Esophagus muscularis mucosa (tissue), 4 donors: ENCODE results near the gene IRX5. TPM values are rescaled to one million over a fixed set of nuclear protein-coding genes. Genes with fewer than 3 reads are reported as not detected.

ENCODE experiments used
- DNase-seq: peaks from one replicate; pipeline ENCODE4 v3.0.0-alpha.2; 2017; ENCODE audit errors: extremely low spot score
- H3K27ac ChIP-seq, 4 donors: fragments of 200-600 bp; sonication (generic); replicated peaks in 1 of 4; 1 replicate in 3 of 4; 2 replicates in 1 of 4; pipeline ENCODE4 v1.5.1; 2016 to 2019; ENCODE audit warnings: mild to moderate bottlenecking in 1 of 4
- H3K27me3 ChIP-seq, 4 donors: fragments of 200-600 bp; sonication (generic); one replicate each; pipeline versions ENCODE4 v1.5.1 to v1.6.0; 2016 to 2019
- H3K36me3 ChIP-seq, 4 donors: fragments of 200-600 bp; sonication (generic); one replicate each; pipeline ENCODE4 v1.5.1; 2016 to 2019
- H3K4me1 ChIP-seq, 4 donors: fragments of 200-600 bp; sonication (generic); one replicate each; pipeline ENCODE4 v1.5.1; 2016 to 2019
- H3K4me3 ChIP-seq, 4 donors: fragments of 200-600 bp; sonication (generic); 1 replicate in 2 of 4; 2 replicates in 2 of 4; pipeline ENCODE4 v1.5.1; 2016 to 2019; ENCODE audit warnings: mild to moderate bottlenecking in 4 of 4, moderate library complexity in 1 of 4
- H3K9me3 ChIP-seq, 4 donors: fragments of 200-600 bp; sonication (generic); 1 replicate in 3 of 4; 2 replicates in 1 of 4; pipeline ENCODE4 v1.5.1; 2016 to 2019
- CTCF ChIP-seq, 3 experiments: fragments of 200-600 bp in 2 of 3; fragments of 450-650 bp in 1 of 3; sonication (generic) in 2 of 3; IDR thresholded peaks; one replicate each; pipeline ENCODE4 v1.5.1; 2017 to 2019; ENCODE audit warnings: antibody characterized with exemption in 3 of 3, mild to moderate bottlenecking in 2 of 3, moderate library complexity in 1 of 3
- EP300 ChIP-seq: sonication (generic); formaldehyde crosslinking; IDR thresholded peaks from one replicate; pipeline ENCODE4 v1.6.1; 2017; ENCODE audit warnings: antibody characterized with exemption
- POLR2A ChIP-seq: fragments of 450-650 bp; IDR thresholded peaks from one replicate; pipeline ENCODE4 v1.6.1; 2017; ENCODE audit warnings: antibody characterized with exemption, moderate library complexity, mild to moderate bottlenecking, low read depth
- POLR2AphosphoS5 ChIP-seq, 2 donors: sonication (generic); formaldehyde crosslinking; IDR thresholded peaks; one replicate each; pipeline ENCODE4 v1.6.1; 2017; ENCODE audit warnings: antibody characterized with exemption in 2 of 2
- WGBS: methylation state at CpG from one replicate; pipeline ENCODE4 v1.1.5; 2018; 5-methylcytosine and 5-hydroxymethylcytosine counted together
- intact Hi-C: fragments of 100-400 bp; cut with DNase I; formaldehyde crosslinking; loops from one replicate; pipeline ENCODE4 v1.15.1; 2023
- total RNA-seq, 4 donors: library from RNA; depleted of rRNA; stranded (reverse); fragments of >200 nt; gene quantifications; one replicate each; pipeline versions ENCODE4 v1.1.0 to v1.2.1, GENCODE V29; 2016

IRX5 gene
- total RNA-seq, result under 1 TPM in 1 of 4 donors, not detected in 3; 0.52 TPM

- H3K4me1 ChIP-seq, result peaks cover 19 to 66% (median 56%) of the 10 kb centered on the region in 4 donors
- peak within 1 kb of the TSS in 3 of 4 donors; percentile 26 to 72 (median 51) for H3K27ac ChIP-seq
- intact Hi-C loops, result loop anchor here (10.0 kb wide), 1 partner anchor 645 kb away; the partner anchor contains the start of gene IRX3
- H3K27me3 ChIP-seq, result peaks cover 14 to 99% (median 71%) of the 10 kb centered on the region in 4 donors
- DNase-seq, result peak; percentile 92
- H3K9me3 ChIP-seq, result no peaks in the 10 kb centered on the region
- H3K4me3 ChIP-seq, result peak within 1 kb of the TSS; percentile 60 to 65 (median 61)
- H3K36me3 ChIP-seq, result peaks cover 0 to 4% (median 0%) of the 10 kb centered on the region in 4 donors
- TF ChIP-seq POLR2A, result no peak
- peak in 1 of 2 donors; percentile 29 for TF ChIP-seq POLR2AphosphoS5 (IDR thresholded peaks at IDR 0.05)
- no peak for TF ChIP-seq EP300
- TF ChIP-seq CTCF (IDR thresholded peaks at IDR 0.05), result peak in 1 of 3 experiments; percentile 18
- 1% methylated on average over 53 of the region's 71 CpGs for WGBS
Observed at GRCh38 chr16:54930005-54930868, at the start of gene IRX5. Gene IRX5 (plus strand): TSS chr16:54930865. CDS start chr16:54931199, 334 bp downstream.

- no peaks in the 10 kb centered on the region for H3K4me1 ChIP-seq
- 48% methylated on average over 2 of the region's 2 CpGs for WGBS
- no peaks in the 10 kb centered on the region for H3K36me3 ChIP-seq
- no peak overlapping the region for H3K27ac ChIP-seq
- intact Hi-C loops, result no loop called here
- peaks cover 0 to 12% (median 0%) of the 10 kb centered on the region in 4 donors for H3K27me3 ChIP-seq
- H3K9me3 ChIP-seq, result peaks cover 0 to 36% (median 14%) of the 10 kb centered on the region in 4 donors
- DNase-seq, result peak; percentile 17
- TF ChIP-seq EP300 (no peak), POLR2A (no peak), POLR2AphosphoS5 (IDR thresholded peaks at IDR 0.05) (no peak), CTCF (IDR thresholded peaks at IDR 0.05) (no peak)
- no peak overlapping the region for H3K4me3 ChIP-seq
Observed at GRCh38 chr16:54882556-54882955, 48.1 kb upstream of the IRX5 start.

GRCh38 chr16:54883358-54883757 is 47.3 kb upstream of the IRX5 start:
- 94% methylated on average over 1 of the region's 1 CpG for WGBS
- TF ChIP-seq POLR2A (no peak), EP300 (no peak), POLR2AphosphoS5 (IDR thresholded peaks at IDR 0.05) (no peak), CTCF (IDR thresholded peaks at IDR 0.05) (no peak)
- no peak overlapping the region for H3K27ac ChIP-seq
- no peaks in the 10 kb centered on the region for H3K4me1 ChIP-seq
- H3K36me3 ChIP-seq, result no peaks in the 10 kb centered on the region
- no peak overlapping the region for H3K4me3 ChIP-seq
- intact Hi-C loops, result no loop called here
- H3K27me3 ChIP-seq, result peaks cover 0 to 12% (median 0%) of the 10 kb centered on the region in 4 donors
- peaks cover 0 to 36% (median 14%) of the 10 kb centered on the region in 4 donors for H3K9me3 ChIP-seq
- DNase-seq, result no peak

- no peaks in the 10 kb centered on the region for H3K36me3 ChIP-seq
- no peak overlapping the region for H3K4me3 ChIP-seq
- no peak overlapping the region for H3K27ac ChIP-seq
- peak; percentile 21 for DNase-seq
- peaks cover 0 to 27% (median 12%) of the 10 kb centered on the region in 4 donors for H3K9me3 ChIP-seq
- peaks cover 0 to 12% (median 0%) of the 10 kb centered on the region in 4 donors for H3K27me3 ChIP-seq
- WGBS, result 73% methylated on average over 2 of the region's 2 CpGs
- no peaks in the 10 kb centered on the region for H3K4me1 ChIP-seq
- TF ChIP-seq CTCF (IDR thresholded peaks at IDR 0.05) (no peak), POLR2AphosphoS5 (IDR thresholded peaks at IDR 0.05) (no peak), EP300 (no peak), POLR2A (no peak)
- intact Hi-C loops, result no loop called here
Observed at GRCh38 chr16:54886078-54886477, 44.6 kb upstream of the IRX5 start.
